ENCODE measurements around the gene MRPL24.

MRPL24 gene

DNA sequence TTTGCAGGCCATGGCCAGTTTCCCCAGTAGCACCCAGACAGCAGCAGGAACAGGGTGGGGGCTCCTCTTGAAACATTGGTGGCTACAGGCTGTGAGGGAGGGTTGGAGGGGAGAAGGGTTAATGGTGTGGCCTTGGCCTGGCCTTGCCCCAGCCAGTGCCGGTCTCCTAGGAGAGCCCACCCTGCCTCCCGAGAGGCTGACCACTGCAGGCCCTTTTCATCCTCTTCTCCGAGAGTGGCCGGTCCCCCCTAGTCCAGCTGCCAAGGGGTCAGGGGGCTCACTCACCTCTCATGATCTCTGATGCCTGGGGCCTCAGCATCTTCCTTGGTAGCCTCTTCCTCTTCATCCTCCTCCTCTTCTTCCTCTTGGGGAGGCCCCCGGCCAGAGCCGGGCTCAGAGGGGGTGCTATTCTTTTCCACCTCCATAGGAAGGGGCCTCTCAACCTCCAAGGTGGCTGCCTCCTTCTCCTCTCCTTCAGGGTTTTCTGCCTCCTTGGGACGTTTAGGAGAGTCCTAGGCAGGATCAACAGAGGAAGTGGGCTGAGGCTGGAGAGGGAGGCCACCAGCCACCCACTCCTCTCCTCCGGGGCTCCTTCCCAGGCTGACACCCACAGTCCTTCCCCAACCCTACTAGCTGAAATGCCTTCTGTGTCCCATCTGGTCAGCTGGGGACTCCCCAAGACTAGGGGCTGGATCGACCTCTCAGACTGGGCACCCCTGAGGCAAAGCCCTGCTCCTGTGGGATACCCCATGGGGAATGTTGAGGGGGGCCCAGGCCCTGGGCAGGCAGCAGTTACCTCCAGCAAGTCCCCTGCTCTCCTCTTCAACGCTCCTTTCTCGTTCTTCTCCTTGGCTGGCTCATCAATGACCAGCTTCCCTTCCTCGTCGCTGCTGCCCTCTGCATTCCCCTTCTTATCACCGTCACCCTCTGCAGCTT lies 2.7 kb upstream of the MRPL24 start:
- no peak for DNase-seq (ENCODE audit: low spot score)

DNA sequence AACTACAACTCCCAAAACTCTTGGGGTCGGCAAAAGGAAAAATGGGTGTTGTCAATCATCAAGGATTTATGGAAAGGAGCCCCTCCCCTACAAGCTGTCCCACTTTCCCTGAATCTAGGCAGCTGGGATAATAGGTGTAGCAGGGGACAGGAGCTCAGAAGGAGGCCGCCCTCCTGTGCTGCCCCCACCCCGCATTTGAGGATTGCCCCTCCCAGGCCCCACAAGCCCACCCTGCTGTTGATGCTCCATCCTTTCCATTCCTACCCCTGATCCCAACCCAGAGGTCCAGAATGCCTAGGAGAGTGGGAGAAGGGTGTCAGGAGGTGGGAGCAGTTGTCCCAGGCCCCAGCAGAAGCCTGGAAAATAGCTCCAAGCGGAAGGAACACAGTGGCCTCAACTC lies 1.9 kb upstream of the MRPL24 start:
- no peak for DNase-seq (ENCODE audit: low spot score)

DNA sequence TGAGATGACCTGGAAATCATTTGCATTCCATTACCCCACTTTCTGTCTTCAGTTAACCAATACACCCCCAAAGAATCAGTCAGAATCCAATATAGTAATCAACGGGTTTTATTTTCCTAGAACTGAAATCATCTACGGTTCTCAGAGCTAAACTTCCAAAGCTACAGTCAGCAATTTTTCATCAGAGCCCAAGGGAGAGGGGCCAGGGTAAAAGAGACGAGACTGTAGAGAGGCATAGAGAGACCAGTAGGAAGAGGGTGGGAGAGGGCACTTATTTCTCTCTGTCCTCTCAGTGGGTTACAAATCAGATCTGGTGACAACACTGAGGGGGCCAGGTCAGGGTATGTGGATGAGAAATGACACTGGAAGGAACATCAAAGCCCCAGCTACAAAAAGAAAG lies 1.1 kb upstream of the MRPL24 start:
- DNase-seq (ENCODE audit: low spot score) = no peak

DNA sequence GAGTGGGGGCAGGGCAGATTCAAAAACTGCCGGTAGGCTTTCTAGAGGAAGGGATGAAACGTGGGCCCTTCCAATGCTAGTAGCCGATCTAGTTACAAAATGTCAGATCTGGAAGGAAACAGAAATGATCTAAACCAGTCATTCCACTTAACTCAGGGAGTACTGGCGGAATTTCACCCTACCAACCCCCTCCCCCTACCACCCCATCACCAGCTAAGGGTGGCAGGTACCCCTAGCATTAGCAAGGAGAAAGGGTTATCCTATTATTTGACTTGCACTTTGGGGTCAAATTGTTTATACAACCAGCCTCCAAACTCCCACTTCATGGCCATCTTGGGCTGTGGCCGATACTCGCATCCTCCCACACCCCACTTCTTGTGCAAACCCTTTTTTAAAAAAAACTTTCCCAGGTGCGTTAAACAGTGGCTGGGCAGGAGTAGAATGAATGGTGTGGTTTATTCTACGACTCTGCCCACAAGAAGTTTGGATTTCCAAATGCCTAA lies 644 bp upstream of the MRPL24 start:
- no peak for DNase-seq (ENCODE audit: low spot score)

DNA sequence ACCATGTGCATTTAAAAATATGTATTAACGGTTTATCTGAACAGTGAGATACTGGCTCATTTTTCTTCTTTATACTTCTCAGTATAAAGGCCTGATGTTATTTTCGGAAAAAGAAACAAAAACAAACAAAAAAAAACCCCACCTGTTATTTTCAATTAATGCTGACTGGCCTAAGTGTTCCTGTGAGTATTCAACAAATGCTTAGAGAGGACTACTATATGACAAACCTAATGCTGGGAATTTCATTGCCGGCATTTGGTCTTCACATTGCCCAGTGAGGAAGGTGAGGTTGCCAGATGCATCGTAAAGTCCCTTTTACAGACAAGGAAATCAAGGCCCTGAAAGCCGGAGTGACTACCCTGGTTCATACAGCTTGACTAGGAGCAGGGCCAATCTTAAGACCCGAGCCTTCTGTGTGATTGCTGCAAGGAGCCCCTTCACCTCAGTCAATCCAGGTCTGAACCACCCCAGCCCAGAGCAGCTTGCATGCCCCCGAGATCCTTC lies 599 bp downstream of the MRPL24 start:
- DNase-seq (ENCODE audit: low spot score) = no peak

DNA sequence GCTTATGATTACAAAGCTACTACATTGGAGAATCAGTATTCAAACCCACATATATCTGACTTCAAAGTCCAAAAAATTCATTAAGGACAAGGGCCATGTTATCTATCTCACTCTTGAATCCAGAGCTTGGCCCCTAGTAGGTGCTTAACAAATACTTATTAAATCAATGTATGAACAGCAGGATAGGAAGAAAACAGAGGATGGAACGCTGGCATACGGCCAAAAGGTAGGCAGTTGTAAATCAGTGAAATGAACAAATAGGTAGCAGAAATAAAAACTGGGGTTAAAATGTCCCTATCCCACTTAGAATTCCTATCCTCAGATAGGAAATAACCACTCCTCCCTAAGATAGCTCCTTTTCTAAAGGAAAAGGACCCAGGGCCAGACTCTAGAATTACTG lies 2.0 kb downstream of the MRPL24 start:
- DNase-seq (ENCODE audit: low spot score) = no peak

DNA sequence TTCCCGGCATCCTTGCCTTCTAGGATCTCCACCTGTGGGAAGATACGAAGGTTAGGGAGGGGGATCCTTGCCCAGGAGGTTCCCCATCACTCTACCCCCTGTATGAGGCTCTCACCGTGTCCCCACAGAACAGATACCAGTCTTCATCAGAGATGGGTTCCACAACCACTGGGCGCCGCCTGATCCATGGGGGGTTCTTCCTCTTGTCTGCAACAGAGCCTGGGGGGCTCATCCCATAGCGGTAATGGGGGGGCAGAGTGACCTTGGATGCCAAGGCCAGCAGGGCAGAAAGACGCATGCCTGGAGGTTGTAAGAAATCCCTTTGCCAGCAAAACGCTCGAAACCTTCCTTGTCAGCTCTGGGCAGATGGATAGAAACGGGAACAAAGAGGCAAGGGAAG lies 2.5 kb downstream of the MRPL24 start:
- no peak for DNase-seq (ENCODE audit: low spot score)

DNA sequence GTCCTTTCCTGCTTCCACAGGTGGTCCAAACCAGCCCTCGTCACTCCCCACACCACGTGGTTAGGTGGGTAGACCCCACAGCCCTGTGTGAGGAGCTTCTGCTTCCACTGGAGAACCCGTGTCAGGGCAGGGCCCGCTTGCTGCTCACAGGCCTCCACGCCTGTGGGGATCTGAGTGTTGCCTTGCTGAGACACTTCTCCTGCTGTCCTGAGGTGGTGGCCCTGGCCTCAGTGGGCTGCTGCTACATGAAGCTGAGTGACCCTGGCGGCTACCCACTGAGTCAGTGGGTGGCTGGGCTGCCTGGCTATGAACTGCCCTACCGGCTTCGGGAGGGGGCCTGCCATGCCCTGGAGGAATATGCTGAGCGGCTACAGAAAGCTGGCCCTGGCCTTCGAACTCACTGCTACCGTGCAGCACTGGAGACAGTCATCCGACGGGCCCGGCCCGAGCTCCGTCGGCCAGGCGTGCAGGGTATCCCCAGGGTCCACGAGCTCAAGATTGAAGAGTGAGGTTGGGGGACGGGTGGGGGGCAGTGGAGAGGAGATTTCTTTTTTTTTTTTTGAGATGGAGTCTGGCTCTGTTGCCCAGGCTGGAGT lies 6.8 kb downstream of the MRPL24 start:
- DNase-seq (ENCODE audit: low spot score) = no peak

DNA sequence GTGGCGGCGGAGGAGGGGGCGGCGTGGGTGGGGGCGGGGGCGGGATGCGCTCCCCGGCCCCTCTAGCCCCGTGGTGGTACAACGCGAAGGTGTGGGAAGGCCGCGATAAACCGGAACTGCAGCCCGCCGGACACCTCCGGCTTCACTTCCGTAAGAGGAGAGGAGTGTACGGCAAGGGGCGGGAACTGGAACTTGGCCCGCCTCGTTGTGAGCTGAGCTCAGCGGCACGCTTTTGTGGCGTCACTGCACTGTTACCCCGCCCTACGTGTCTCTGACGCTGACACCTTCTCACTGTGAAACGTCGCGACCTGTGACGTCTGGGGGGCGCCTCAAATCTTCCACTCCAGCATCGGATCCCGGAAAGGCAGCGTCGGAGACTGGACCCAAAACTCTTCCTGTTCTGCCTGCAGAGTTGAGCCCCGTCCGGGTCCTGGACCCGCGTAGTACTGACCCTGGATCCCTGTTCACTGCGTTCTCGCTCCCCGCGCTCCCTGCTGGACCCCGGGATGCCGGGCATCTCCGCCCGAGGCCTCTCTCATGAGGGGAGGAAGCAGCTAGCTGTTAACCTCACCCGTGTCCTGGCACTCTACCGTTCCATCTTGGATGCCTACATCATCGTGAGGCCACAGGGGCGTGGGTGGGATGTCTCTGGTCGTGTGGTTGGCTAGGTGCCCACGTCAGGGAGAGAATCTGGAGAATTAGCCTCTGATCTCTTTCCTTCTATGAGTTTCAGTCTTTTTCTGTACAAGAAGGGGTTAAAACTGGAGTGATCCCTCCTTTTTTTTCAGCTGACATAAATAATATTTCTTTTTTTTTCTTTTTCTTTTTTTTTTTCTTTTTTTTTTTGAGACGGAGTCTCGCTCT lies 12.1 kb downstream of the MRPL24 start, which contains the start of gene ISG20L2:
TSS of gene ISG20L2 (minus strand) at position 168 of the 864 bp plus-strand sequence. CDS start 1,114 bp downstream, outside the sequence.
- peak; percentile 97 for DNase-seq (ENCODE audit: low spot score)

DNA sequence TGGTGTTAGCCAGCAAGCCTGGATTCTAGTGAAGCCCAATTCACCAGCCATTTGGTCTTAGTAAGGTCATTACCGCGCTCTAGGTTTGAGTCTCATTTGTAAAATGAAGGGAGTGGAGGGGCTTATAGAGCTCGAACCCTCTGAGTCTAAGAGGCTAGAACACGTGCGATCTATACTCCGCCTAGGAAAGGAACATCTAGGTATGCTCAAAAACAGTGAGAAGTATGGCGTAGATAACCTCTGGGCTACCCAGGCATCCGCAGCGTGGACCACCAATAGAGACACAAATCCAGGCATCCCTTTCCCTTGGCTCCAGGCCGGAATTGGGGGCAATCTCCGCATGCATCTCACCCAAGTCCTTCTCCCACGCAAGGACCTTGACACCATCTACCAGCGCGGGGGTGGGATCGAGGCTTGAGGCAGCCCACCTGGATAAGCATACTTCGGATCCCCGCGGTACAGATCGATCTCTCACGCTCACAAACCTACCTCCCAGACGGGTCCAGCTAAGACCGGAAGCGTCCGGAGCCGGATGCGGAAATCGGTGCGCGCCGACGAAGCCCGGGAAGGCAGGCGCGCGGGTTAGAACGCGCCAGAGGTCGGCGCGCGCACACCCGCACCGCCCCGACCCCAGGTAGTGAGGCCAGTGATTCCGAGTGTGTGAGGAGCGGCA lies 12.8 kb downstream of the MRPL24 start, which contains the start of gene METTL25B:
TSS of gene METTL25B (plus strand) at position 544 of the 673 bp plus-strand sequence. CDS start 636 bp downstream, outside the sequence.
- DNase-seq (ENCODE audit: low spot score) = peak; percentile 85

DNA sequence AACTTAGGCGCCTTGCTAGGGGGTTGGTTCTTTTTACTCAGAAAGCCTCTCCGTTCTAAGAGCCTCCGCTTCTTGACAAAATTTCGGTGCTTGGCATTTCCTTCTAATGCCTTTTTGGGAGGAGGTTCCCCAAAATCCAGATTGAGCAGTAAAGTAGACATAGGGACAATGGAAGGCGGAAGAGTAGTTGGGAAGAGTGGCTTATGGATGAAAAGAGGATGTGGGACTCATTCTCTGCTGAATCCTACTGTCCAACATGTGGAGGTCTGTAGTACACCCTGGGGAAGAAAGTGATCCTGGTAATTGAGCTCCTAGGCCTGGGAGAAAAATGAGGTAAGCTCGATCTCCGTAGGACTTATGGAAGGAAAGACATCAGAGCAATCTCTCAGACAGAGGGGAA lies 13.4 kb downstream of the MRPL24 start:
- no peak for DNase-seq (ENCODE audit: low spot score)

DNA sequence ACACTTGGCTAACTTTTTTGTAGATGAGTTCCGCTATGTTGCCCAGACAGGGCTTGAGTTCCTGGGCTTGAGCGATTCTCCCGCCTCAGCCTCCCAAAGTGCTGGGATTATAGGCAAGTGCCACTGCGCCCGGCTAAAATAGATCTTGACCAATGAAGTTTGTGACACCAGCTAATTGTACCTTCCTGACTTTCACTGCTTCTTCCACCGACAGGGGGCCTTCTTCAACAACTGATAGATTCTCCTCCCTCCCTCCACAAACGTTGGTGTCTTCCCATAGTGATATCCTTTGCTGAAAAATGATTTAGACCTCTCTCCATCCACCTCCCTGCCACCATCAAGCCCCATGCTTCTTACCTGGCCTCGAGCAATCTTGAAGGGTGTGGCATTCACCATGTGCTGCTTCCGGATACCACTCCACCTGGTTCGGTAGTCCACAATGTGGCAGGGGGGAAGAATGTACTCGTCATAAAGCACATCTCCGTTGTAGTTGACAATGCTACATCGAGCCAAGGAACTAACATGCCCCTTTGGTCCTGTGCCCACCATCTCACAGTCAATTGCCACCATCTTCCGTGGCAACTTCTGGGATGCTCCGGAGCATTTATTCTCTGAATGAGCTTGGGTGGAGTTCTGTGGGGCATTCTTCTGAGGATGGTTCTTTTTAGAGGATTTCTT lies 14.2 kb downstream of the MRPL24 start:
- DNase-seq (ENCODE audit: low spot score) = peak; percentile 92

DNA sequence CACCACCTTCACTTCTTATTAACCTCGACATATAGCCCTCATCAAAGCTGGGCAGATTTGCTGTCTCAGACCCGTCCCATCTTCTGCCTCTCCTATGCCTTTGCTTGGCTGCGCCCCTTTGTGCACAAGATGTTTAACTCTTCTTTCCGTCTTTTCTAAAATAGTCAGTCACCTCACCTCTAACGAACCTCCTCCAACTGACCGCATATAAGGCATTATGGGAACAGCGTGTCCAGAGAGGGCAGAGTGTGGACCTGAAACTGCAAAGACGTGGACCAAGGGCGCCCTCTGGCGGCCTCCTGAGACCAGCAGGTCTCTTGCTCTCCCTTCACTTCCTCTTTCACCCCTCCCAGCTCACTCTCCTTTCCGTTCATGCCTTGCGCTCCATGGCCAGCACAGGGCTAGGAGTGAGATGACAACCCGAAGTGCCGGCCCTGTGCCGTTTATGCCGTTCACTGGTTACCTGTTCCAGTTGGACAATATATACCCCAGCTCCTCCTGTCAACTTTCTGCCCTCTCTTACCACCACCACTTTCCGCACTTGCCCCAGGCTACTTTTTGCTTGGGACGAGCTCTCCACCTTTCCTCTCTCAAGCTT lies 15.1 kb downstream of the MRPL24 start:
- DNase-seq (ENCODE audit: low spot score) = peak; percentile 94

DNA sequence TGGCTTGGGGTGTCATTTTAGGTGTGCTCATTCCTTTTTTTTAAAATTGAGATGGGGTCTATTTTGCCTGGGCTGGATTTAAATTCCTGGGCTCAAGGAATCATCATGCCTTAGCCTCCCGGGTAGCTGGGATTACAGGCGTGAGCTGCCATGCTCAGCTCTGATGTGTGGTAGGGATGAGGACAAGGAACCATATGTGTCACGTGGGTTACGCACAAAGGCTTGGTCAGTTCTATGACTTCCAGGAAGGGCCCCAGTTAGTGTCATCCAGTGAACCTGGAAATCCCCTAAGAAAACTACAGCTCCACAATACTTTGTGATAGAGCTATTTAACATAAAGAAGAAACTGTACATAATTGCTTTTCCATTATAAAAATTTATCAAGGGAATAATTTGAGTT lies 19.4 kb downstream of the MRPL24 start:
- no peak for DNase-seq (ENCODE audit: low spot score)

DNA sequence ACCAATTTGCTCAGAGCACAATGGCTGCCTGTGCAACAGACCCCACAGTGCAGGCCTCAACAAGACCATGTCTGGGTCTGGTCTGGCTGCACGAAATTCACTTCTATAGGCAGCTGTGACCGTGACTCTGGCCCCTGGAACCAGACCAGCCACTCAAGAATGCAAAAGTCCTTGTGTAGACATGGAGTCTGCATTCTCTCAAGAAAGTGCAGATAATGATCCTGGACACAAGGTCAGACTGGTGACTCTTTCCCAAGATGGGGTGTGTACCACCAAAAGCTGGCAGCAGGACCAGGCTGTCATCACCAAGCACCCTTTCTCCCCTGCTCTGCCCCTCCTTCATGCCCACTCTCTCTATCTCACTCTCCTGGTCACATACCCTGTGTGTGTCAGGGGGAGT lies 19.8 kb downstream of the MRPL24 start:
- no peak for DNase-seq (ENCODE audit: low spot score)

DNA sequence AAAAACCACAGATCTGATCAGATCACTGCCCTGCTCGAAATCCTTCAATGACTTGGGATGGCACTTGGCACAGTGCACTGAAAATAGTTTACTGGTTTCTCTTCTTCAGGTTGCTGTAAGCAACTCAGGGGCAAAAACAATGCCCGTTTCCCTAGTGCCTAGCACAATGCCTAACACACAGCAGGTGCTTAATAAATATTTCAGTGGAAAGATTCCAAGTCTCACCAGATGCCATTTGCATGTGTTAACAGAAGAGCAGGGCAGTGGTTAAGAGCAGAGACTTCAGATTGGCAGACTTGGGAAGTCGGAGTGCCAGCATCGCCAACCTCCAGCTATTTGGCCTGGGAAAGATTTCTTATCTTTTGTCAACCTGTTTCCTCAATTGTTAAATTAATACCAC lies 23.5 kb downstream of the MRPL24 start:
- no peak for DNase-seq (ENCODE audit: low spot score)

DNA sequence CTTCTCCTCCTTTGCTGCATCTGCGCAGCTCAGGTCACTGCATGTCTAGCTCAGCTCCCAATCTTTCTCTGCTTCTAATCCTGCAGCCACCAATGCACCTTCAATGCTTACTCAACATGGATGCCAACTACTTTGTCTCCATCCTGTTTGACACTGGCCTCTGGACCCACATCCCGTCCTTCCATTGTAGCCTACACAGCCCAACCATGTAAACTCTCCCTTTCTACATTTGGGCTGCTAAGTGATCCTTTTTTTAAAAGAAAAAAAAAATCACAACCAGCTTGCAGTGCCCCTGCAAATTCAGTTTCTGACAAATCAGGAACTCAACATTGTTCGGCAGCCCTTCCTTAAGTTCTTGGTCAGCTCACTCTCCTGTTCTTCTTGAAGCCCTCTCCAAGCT lies 26.1 kb downstream of the MRPL24 start:
- no peak for DNase-seq (ENCODE audit: low spot score)

DNA sequence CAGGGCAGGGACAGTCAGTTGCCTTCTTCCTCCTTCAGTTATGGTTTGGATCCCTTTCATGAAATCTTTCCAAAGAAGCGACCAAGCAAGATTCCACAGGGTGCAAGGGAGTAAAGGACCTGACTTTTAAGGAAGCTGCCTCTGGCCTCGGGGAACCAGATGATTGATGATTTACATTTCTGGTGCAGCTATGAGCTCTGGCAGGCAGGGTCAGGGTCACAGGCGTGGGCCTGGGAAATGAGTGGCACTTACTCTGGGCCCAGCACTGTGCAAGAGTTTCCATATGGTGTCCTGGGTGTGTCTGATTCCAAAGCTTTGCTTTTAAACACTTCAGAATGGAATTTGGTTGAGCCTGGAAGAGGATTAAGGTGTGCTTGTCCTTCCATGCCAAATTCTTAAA lies 28.3 kb downstream of the MRPL24 start:
- DNase-seq (ENCODE audit: low spot score) = no peak

DNA sequence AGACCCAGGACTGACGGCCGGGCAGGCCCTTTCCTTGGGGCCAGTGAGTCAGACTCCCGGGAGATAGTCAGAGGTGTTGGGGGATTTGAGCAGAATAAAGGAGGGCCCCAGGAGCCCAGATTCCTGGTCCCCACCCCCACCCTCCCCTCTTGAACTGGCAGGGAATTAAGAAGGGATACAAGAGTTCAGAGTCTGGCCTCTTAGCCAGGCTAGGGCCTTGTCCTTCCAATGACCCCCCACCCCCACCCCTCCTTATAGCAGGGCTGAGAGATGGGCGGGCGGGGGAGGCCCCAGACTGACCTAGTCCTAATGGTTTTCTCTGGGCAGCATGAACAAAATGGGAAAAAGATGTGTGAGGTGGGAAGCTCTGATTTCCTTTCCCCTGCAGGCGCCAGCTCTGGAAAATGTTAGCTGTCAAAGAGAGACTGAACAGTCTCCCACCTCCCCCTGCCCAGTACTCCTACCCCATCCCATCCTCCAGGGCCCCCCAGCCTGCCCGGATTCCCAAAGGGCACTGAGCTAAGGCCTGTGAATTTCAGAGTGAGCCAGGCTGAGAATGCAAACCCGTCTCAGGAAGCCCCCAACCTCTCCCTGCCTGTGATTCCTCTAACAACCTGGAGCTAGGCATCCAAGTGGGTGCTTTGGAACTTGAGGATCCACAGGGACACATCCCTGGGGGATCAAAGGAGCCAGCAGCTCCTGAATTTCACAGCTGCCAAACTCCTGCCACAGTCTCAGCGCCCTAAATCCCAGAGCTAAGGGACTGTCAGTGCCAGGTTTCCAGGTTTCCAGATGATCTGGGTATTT lies 29.7 kb downstream of the MRPL24 start:
- DNase-seq (ENCODE audit: low spot score) = no peak

Data from COLO829 (cell line).